Suprapubic skin (tissue), 4 donors: Measurements from ENCODE around the gene PRPSAP1. TPM values are rescaled to one million over a fixed set of nuclear protein-coding genes. Genes with fewer than 3 reads are reported as not detected.
A peak's percentile ranks its signal among the peaks of the same experiment; 100 is the strongest.
"Not testable (repeated sequence)": the region's sequence is repeated elsewhere in the genome, so short reads cannot be mapped to it uniquely, and the experiment has no call there.

Source experiments
- DNase-seq, 2 donors: peaks; one replicate each; pipeline ENCODE4 v3.0.0-alpha.2; 2019; ENCODE audit warnings: low spot score in 2 of 2
- H3K27ac ChIP-seq: fragments of 200-600 bp; sonication (generic); one replicate; pipeline ENCODE4 v1.5.1; 2019
- H3K27me3 ChIP-seq: fragments of 200-600 bp; sonication (generic); one replicate; pipeline ENCODE4 v1.5.1; 2019
- H3K36me3 ChIP-seq: fragments of 200-600 bp; sonication (generic); one replicate; pipeline ENCODE4 v1.5.1; 2019
- H3K4me1 ChIP-seq: fragments of 200-600 bp; sonication (generic); one replicate; pipeline ENCODE4 v1.5.1; 2019
- H3K4me3 ChIP-seq: fragments of 200-600 bp; sonication (generic); one replicate; pipeline ENCODE4 v1.5.1; 2019; ENCODE audit warnings: mild to moderate bottlenecking
- H3K9me3 ChIP-seq: fragments of 200-600 bp; sonication (generic); one replicate; pipeline ENCODE4 v1.5.1; 2019
- CTCF ChIP-seq, 2 donors: fragments of 200-600 bp in 1 of 2; fragments of 450-650 bp in 1 of 2; sonication (generic) in 1 of 2; IDR thresholded peaks; one replicate each; pipeline ENCODE4 v1.5.1; 2016 to 2019; ENCODE audit warnings: antibody characterized with exemption in 2 of 2, mild to moderate bottlenecking in 1 of 2, moderate library complexity in 1 of 2
- EP300 ChIP-seq: sonication (generic); formaldehyde crosslinking; IDR thresholded peaks from one replicate; pipeline ENCODE4 v1.6.1; 2017; ENCODE audit warnings: antibody characterized with exemption
- POLR2A ChIP-seq, 2 donors: fragments of 450-650 bp; IDR thresholded peaks; one replicate each; pipeline ENCODE4 v1.6.1; 2017; ENCODE audit warnings: antibody characterized with exemption in 2 of 2, mild to moderate bottlenecking in 2 of 2, moderate library complexity in 2 of 2
- POLR2AphosphoS5 ChIP-seq, 3 donors: sonication (generic); formaldehyde crosslinking; IDR thresholded peaks; one replicate each; pipeline ENCODE4 v1.6.1; 2017; ENCODE audit warnings: antibody characterized with exemption in 3 of 3
- WGBS: methylation state at CpG from one replicate; pipeline ENCODE4 v1.1.5; 2018; 5-methylcytosine and 5-hydroxymethylcytosine counted together
- total RNA-seq, 4 donors: library from RNA; depleted of rRNA; stranded (reverse); fragments of >200 nt; gene quantifications; one replicate each; pipeline ENCODE4 v1.1.0, GENCODE V29; 2016

PRPSAP1 gene
- total RNA-seq, 4 donors from 2014 or later: 47.3 to 83.9 (median 63.8) TPM

DNA sequence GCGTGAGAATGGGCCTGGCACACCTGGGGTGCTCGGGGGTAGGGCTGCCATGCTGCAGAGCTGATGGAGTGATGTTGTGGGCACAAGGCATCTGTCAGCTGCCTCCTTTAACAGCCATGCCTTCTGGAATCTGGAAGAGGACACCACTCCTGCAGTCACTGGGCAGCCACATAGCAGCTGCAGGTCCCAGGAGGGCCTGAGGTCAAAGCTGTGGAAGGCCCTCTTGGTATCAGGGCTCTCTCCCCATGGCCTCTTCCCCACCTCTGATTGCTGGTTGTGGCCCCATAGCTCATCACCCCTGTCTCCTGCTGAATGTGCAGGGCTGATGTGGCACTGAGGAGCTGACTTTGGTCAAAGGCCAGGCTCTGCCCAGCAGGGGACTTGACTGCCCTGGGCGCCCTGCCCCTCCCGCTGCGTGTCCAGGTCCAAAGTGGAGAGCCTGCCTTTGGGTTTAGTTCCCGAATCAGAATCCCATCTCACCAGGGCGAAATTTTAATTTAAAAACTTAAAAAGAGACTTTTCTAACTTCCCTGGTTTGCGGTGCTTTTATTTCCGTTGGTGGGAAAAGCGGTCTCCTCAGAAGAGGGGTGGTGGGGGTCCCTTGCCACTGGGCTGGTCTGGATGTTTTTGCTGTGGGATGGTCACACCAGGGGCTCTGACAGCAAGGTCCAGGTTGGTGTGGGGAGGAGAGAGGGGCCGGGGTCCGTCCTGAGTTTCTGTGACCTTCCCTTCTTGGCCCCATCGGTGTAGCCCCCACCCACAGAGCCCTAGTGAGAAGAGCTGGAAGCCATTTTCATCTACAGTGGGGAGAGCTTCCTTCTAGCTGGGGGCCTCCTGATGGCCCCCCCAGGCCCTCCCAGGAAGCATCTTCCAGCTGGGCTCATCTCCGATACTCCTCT is 82.7 kb downstream of the PRPSAP1 start:
- WGBS: 83% methylated on average over 13 of the region's 14 CpGs
- Histone ChIP-seq H3K27ac (peak overlapping the region; percentile 56), H3K4me3 (peak overlapping the region; percentile 42), H3K36me3 (peaks cover 15% of the 10 kb centered on the region), H3K27me3 (no peaks in the 10 kb centered on the region), H3K4me1 (peaks cover 78% of the 10 kb centered on the region), H3K9me3 (no peaks in the 10 kb centered on the region)
- TF ChIP-seq POLR2A (IDR thresholded peaks at IDR 0.05) (no peak), POLR2AphosphoS5 (IDR thresholded peaks at IDR 0.05) (no peak), EP300 (no peak), CTCF (IDR thresholded peaks at IDR 0.05) (no peak)
- no peak for DNase-seq

- no peaks in the 10 kb centered on the region for H3K27me3 ChIP-seq
- 81% methylated on average over 25 of the region's 26 CpGs for WGBS
- peaks cover 78% of the 10 kb centered on the region for H3K4me1 ChIP-seq
- no peak for DNase-seq
- TF ChIP-seq EP300 (no peak), POLR2AphosphoS5 (IDR thresholded peaks at IDR 0.05) (no peak), POLR2A (IDR thresholded peaks at IDR 0.05) (no peak), CTCF (IDR thresholded peaks at IDR 0.05) (no peak)
- no peak overlapping the region for H3K4me3 ChIP-seq
- H3K27ac ChIP-seq: no peak overlapping the region
- no peaks in the 10 kb centered on the region for H3K9me3 ChIP-seq
- peaks cover 15% of the 10 kb centered on the region for H3K36me3 ChIP-seq
Measured at GRCh38 chr17:76270127-76270592, 83.6 kb downstream of the PRPSAP1 start.

DNA sequence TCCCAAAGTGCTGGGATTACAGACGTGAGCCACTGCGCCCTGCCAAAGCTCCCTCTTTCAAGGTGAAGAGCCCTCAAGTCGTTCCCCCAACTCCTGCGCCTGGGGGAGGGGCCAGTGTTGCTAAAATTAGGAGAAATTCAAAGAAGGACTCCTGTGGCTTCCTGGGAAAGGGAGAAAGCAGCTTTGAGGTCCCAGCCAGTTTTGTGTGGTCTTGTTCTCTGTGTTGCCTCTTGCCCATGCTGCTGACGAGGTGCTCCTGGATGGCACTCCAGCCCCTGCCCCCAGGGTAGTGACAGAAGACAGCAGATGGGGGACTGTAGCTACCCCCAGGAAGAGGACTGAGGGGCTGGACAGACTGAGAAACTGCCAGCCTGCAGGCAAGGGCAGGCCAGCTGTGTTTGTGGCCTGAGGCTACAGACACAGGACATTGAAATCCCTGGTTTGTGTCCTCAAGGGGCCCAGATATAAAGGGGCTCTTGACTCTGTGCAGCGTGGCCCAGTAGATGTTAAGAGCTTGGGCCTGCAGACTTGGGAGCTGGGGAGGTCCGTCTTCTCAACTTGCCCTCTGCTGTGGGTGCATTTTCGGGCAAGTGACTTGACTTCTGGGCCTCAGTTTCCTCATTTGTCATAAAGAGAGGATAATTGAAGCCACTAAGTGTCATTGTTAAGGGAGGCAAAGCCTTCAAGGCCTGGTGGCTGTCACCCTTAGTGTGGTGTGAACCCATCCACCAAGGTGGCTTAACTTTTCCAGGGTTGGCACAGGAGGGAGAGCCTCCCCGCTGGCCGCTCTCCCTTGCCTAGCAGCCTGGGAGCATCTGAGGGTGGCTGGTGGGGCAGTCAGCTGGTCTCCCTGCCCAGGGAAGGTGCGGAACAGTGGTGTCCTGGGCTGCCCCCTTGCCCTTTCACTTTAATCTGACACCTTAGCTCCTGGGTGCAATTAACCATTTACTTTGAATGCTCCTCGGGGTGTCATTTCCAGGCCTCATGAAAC is 84.4 kb downstream of the PRPSAP1 start:
- Histone ChIP-seq H3K27ac (peak overlapping the region; percentile 56), H3K9me3 (no peaks in the 10 kb centered on the region), H3K4me1 (peaks cover 80% of the 10 kb centered on the region), H3K4me3 (no peak overlapping the region), H3K36me3 (peaks cover 15% of the 10 kb centered on the region), H3K27me3 (no peaks in the 10 kb centered on the region)
- 74% methylated on average over 11 of the region's 12 CpGs for WGBS
- TF ChIP-seq POLR2A (IDR thresholded peaks at IDR 0.05) (no peak), EP300 (no peak), CTCF (IDR thresholded peaks at IDR 0.05) (no peak), POLR2AphosphoS5 (IDR thresholded peaks at IDR 0.05) (no peak)
- DNase-seq: no peak

DNA sequence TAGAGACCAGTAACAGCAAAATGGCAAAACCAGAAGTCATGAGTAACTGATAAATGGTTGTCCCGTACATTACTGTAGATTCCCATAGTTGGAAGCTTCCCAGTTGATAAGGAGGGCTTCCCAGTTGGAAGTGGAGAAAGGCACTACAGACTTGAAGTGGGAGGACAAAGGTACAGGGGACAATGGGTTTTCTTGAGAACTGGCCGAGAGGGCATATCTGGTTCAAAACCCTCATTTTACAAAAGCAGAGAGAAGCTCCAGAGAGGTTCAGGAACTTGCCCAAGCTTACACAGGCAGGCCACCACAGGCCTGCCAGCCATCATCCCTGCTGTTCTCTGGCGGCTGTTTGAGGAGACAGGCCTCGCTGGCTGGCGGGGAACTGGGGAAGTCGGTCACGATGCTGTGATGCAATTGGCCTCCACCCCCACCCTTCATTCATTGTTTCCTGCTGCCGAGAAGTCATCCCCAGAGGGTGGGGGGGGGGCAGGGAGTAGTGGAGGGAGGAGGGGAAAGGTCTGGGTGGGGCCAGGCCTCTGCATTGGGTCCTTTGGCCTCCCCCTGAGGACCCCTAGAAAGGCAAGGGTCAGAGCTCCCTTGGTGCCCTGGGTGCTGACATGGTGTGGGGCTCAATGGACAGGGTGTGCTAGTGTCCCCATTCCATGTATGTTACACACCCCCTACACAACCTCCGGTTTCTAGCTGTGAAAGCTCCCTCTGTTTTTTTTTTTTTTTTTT is 85.5 kb downstream of the PRPSAP1 start:
- 13% methylated on average over 9 of the region's 9 CpGs for WGBS
- Histone ChIP-seq H3K4me1 (peaks cover 80% of the 10 kb centered on the region), H3K9me3 (no peaks in the 10 kb centered on the region), H3K27ac (peak overlapping the region; percentile 56), H3K36me3 (peaks cover 15% of the 10 kb centered on the region), H3K27me3 (no peaks in the 10 kb centered on the region), H3K4me3 (peak overlapping the region; percentile 88)
- TF ChIP-seq POLR2AphosphoS5 (IDR thresholded peaks at IDR 0.05) (peak in 1 of 3 donors; percentile 84), POLR2A (IDR thresholded peaks at IDR 0.05) (no peak)
- DNase-seq: peak; percentile 93

DNA sequence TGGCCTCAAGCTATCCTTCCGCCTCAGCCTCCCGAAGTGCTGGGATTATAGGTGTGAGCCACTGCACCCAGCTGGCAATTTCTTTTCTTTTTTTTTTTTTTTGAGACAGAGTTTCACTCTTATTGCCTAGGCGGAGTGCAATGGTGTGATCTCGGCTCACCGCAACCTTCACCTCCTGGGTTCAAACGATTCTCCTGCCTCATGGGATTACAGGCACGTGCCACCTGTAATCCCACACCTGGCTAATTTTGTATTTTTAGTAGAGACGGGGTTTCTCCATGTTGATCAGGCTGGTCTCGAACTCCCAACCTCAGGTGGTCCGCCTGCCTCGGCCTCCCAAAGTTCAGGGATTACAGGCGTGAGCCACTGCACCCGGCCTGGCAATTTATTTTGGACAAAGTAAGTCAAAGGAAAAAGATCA is 86.1 kb downstream of the PRPSAP1 start:
- not testable (repeated sequence) for H3K27me3 ChIP-seq, DNase-seq, H3K9me3 ChIP-seq
- Histone ChIP-seq H3K27ac (peak overlapping the region; percentile 56), H3K4me3 (peak overlapping the region; percentile 88), H3K36me3 (peaks cover 15% of the 10 kb centered on the region), H3K4me1 (peaks cover 80% of the 10 kb centered on the region)
- WGBS: 83% methylated on average over 13 of the region's 13 CpGs
